HG03439 (cell line): Measurements from ENCODE around the gene MRPL46.
A peak's percentile ranks its signal among the peaks of the same experiment; 100 is the strongest.

Experiments
- ATAC-seq: cut with Tn5 transposase; IDR thresholded peaks from one replicate; pipeline ENCODE4 v1.9.1; 2021; ENCODE audit warnings: mild to moderate bottlenecking, moderate library complexity; ENCODE audit not compliant: unreplicated experiment

The MRPL46 gene

DNA sequence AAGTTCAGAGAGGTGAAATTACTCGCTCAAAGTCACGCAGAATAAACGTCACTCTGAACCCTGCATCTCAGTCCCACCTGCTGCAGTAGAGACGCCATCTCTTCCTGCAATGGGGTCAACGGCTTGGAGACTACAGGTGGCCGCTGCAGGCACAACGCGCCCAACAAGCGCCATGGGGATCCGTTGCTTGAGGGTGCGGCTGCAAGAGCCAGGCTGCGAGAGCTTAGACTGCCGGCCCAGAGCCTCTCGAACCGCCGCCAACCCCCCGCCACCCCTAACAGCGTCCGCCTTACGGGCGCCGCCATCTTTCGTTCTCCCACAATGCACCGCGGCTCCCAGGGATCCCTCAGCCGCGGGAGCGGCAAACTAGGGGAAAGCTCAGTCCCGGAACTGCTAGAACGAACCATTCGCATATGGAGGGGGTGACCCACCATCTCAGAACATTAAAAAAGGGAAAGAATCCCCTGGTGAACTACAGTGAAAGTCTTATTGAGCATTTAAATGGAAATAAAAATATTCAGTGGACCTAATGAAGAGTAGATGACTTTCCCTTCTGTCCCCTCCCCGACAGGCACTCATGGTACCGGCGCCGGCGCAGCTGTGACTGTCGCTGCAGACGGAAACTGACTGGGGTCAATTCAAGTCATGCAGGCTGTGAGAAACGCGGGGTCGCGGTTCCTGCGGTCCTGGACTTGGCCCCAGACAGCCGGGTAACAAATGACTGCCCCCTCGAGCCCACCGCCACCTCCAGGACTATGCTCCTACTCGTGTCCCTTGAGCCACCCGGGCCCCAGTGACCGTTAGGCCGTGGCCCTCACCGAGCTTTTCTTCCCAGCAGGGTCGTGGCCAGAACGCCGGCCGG is at the start of gene MRPL46, which contains the start of gene MRPS11:
Gene MRPL46 (minus strand): TSS at position 316 of the 862 bp plus-strand sequence. CDS start 11 bp downstream, at position 305.
Gene MRPS11 (plus strand): TSS at position 636 of the 862 bp plus-strand sequence. CDS start 10 bp downstream, at position 646.
- peak; percentile 84 for ATAC-seq

GRCh38 chr15:88513195-88513594 is 46.0 kb upstream of the MRPL46 start:
- ATAC-seq, result no peak

DNA sequence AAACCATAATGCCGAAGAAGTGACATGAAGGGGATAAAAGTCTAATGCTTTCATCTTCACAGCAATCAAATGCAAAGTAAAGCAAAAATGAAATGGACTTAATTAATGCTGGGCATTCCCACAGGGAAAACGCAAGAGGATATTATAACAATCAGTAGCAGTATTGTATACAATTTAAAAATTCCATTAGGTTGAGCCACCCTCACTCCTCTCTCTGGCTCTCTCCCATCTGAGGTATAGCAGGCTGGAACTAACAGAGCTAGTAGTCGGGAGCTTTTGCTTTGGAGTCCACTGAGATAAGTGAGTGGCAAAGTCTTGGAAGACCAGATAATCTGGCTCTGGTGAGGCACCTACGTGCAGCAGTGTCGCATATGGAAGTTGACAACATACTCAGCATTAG is 45.4 kb upstream of the MRPL46 start:
- no peak for ATAC-seq

DNA sequence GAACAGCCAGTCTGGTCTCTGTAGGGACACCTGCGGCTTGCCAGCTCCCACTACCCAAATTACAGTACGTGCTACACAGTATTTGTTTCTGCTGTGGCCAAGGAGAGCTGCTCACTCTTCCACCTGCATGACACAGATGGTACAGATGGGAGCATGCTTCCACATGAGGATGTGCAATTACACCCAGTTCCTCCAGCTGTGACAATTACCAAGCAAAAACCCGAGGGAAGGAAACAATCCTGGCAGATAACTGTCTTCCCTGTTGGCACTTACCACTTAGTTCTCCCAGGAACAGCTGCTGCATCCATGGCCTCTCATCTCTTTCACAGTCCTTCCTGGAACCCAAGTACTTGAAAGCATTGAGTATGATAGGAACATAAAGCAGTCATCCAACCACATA is 44.9 kb upstream of the MRPL46 start:
- ATAC-seq, result no peak

- ATAC-seq, result no peak
Observed at GRCh38 chr15:88511161-88511560, 44.0 kb upstream of the MRPL46 start.

DNA sequence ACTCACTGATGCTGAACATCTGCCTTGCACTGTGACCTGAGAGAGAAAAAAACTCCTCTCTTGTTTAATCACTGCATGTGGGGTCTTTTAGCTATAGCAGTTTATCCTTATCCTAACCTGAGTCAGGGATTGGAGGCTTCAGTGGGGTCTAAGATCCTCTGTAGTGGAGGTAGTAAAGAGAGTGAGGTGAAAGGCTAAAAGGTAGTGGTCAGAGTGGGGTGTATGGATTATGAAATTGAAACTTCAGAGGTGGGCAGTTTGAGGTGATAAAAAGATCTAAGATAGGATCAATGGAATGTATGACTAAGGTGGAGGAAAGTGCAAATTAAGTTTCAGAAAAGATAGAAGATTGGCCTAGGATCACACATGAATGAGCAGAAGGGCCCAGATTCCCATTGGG is 42.8 kb upstream of the MRPL46 start:
- ATAC-seq, result no peak

DNA sequence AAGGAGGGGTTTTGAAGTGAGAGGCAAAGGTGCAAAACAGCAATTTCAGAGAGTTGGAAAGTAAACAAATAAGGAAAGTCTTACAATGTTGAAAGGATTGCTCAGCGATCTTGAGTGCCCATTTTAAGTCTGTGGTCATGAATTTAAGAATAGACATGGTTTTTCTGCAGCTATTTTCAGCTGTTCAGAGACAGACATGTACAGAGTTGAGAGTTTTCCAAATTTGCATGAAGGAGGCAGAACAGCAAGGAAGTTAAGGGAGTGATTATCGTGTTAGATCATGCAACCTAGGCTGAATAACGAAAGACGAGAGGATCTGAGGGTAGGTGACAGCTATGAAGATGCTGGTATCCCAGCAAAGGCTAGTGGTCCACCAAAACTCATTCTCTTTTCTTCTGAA is 42.1 kb upstream of the MRPL46 start:
- ATAC-seq, result no peak

- ATAC-seq, result no peak
Observed at GRCh38 chr15:88506628-88507027, 39.4 kb upstream of the MRPL46 start.

- ATAC-seq, result no peak
Observed at GRCh38 chr15:88505721-88506120, 38.5 kb upstream of the MRPL46 start.

DNA sequence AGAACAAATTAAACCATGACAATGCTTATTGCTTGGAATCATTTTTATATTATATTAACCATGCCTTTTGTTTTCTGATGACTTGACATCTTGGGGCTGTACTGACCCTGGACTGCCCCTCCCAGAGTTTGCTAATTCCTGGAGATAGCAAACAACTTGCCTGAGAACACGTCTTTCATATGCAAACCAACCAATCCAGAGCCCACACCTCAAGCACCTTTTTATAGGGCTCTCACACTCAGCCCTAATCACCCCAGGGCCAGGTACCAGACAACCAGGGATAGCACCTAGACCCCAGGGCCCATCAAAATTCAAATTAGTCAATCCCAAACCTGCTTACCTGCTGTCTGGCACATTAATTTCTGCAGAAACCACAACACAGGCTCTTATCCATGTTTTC is 37.3 kb upstream of the MRPL46 start:
- ATAC-seq, result no peak

DNA sequence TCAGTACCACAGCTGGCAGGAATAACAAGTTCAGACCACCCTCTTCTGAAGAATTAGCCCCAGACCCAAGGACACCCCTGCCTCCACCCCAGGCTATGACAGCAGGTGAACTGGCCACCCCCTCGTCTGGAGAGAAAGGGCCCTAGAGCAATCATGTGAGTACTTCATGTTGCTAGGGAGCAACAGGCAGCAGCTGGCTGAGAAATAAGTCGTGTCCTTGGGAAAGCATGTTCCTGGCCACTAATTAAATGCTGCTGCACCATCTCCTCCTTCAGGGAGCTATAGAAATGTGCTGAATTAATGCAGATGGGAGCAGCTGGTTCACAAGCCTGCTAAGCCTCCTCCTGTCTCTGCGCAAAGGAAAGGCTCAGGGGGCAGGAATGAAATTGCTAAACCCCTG is 31.8 kb upstream of the MRPL46 start:
- no peak for ATAC-seq

- ATAC-seq, result no peak
Observed at GRCh38 chr15:88497109-88497765, 30.0 kb upstream of the MRPL46 start.

DNA sequence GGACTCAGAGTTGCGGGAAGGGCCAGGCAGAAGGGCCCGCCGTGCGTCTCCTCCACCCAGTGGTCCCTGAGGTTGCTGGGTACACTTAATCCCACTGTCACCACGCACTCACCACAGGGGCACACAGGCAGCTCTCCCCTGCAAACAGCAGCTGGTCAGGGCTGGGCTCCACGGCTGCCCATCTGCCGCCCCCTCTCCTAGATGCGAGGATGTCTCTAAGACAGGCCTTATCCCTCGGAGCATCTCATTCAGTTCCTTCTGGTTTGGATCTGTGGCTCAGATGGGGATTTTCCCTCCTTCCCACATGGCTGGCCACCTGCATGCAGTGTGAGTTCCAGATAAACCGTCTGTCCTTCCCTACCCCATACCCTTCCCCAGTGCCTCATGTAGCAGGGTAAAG is 26.7 kb upstream of the MRPL46 start:
- ATAC-seq, result no peak

DNA sequence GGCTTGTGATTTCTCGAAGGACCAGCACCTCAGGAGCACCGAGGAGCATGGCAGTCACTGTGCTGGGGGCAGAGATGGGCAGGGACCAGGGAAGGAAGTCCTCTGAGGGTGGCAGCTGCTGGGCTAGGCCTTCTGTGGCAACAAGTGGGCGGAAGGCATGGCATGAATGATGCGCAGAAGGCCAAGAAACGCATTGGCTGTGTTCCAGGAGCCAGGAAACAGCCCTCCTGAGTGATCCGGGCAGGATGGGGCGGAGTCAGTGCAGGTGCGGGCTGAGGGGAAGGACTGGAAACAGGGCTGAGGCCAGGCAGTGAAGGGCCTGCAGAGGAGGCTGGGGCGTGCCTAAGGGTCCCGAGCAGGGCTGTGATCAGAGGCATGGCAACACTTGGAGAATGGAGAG is 24.0 kb upstream of the MRPL46 start:
- no peak for ATAC-seq

GRCh38 chr15:88490036-88490435 is 22.8 kb upstream of the MRPL46 start:
- ATAC-seq, result no peak

DNA sequence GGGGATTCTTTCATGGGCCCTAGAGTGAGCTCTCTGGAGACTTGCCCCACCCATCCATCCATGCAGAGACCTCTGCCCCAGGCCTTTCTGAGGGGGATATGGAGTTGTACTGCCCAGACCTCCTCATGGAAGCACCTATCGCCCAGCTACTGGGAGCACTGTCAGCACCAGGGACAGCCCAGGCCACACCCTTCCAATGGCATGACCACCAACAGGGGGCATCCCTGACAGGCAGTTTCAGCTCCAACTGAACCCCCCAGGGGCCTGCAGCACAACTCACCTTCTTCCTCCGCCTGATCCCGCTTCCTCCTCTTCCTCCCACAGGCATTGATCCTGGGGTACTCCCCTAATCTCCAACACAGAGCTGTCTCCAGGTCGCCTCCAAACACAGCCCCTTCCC is 22.1 kb upstream of the MRPL46 start:
- ATAC-seq, result no peak

DNA sequence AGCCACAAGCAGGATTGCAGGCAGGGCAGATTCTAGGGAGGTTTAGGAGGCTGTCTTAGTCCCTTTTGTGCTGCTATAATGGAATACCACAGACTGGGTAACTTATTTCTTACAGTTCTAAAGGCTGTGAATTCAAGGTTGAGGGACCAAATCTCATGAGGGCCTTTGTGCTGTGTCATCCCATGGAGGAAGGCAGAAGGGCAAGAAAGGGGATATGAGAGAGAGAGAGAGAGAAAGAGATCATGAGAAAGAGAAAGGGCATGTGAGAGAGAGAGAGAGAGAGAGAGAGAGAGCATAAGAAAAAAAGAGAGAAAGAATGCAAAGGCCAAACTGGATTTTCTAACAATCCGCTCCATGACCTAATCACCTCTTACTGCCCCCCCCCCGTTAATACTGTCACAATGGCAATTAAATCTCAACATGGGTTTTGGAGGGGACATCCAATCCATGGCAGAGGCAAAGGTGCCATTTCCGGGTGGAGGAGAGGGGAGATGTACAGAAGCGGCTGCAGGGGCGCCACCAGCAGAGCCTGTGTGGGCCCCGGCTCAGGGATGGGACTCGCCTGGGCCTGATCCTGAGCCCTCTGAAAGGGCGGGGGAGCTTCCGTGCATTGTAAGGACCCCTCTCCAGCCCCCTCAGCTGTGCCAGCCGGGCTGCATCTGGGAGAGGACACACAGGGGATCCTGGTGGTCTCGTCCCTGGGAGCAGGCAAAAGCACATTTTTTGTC is 20.8 kb upstream of the MRPL46 start:
- no peak for ATAC-seq

DNA sequence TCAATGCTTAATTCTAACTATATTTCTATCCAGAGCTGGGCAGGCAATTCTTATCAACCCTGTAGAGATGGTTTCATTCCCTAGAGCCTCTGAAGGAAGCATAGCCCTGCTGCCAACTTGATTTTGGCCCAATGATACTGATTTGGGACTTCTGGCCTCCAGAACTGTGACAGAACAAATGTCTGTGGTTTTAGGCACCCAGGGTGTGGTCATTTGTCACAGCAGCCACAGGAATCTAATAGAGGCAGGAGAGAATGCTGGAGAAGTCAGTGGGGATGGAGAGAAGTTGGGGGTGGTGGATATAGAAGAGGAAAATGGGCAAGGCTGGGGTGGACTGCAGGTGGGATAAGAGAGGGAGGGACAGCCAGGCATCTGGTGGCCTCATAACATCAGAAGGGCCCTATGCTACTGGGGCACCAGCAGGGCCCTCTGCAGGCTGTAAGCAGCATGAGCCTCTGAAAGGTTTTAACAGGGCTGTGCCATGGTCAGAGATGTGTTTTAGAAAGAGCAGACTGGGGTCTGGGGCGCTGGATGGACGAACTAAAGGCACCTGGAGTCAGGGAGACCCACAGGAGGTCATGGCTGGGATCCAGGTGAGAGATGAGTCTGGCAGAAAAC is 20.1 kb upstream of the MRPL46 start:
- no peak for ATAC-seq

DNA sequence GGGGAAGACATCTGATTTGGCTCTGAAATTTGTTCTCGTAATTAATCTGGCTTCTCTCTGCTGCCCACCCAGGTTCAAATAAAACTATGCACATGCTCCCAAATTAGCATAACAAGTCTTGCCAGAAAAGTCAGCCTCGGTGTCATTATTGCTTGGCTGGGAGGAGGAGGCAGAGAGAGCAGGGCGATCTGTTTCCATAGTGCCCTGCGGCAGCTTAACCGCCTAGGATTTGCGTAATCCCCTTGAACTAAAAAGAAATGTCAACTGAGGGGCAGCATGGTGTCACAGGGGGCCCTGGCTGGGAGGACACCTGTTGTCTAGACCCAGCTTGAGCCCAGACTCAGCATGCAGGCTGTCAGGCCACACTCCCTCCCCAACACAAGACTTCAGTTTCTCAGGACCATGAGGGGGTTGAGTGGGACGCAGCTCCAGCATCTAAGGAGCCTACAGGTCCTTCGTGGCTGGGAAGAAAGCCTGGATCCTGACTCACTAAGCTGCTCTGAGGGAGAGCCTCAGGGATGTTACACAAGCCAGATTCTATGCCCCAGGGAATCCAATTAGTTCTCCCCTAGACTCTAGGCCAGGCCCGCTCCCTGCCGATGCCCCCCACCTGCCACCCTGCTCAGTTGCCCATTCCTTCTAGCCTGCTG is 17.6 kb upstream of the MRPL46 start:
- ATAC-seq, result no peak

DNA sequence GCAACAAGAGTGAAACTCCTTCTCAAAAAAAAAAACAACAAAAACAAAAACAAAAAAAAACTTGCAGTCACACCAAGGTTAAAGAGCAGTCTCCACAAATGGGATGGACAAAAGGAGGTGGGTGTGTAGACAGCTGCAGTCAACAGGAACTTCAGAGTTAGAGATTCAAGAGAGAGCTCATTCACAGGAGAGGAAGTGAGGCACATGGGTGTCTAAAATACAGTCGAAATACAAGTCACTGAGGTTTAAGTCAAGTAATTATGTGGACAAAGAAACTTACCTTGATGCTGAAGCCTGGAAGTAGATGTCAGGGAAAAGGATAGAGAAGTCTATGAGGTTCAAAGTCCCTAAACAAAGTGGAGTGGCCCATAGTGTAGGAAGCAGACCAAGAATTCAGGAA is 15.1 kb upstream of the MRPL46 start:
- no peak for ATAC-seq

- ATAC-seq, result no peak
Observed at GRCh38 chr15:88480981-88481380, 13.8 kb upstream of the MRPL46 start.
